Left lung (tissue), 10 donors: ENCODE results near the gene GRB10. TPM values are rescaled to one million over a fixed set of nuclear protein-coding genes. Genes with fewer than 3 reads are reported as not detected.

Experiments used
- ATAC-seq: fragments of 200-7000 bp; cut with Tn5 transposase; one replicate; pipeline ENCODE4 v1.9.1; 2020; ENCODE audit warnings: moderate library complexity
- DNase-seq, 4 donors: peaks; one replicate each; pipeline ENCODE4 v3.0.0-alpha.2; 2013 to 2020
- H3K27ac ChIP-seq, 2 donors: fragments of 200-600 bp; sonication (generic) in 1 of 2; one replicate each; pipeline versions ENCODE4 v1.5.0 to v1.8.0; 2020 to 2021
- H3K27me3 ChIP-seq, 2 donors: fragments of 200-600 bp; sonication (generic) in 1 of 2; one replicate each; pipeline versions ENCODE4 v1.5.0 to v1.8.0; 2020 to 2021
- H3K36me3 ChIP-seq, 2 donors: fragments of 200-600 bp; sonication (generic) in 1 of 2; one replicate each; pipeline versions ENCODE4 v1.5.0 to v1.8.0; 2020 to 2021
- H3K4me1 ChIP-seq, 2 donors: fragments of 200-600 bp; one replicate each; pipeline ENCODE4 v1.8.0; 2021
- H3K4me3 ChIP-seq, 2 donors: fragments of 200-600 bp; sonication (generic) in 1 of 2; one replicate each; pipeline versions ENCODE4 v1.5.0 to v1.8.0; 2020 to 2021; ENCODE audit warnings: mild to moderate bottlenecking in 1 of 2
- H3K9me3 ChIP-seq, 2 donors: fragments of 200-600 bp; sonication (generic) in 1 of 2; one replicate each; pipeline versions ENCODE4 v1.5.0 to v1.8.0; 2020 to 2021
- intact Hi-C, 2 donors: fragments of 100-400 bp; cut with DNase I; formaldehyde crosslinking; loops; one replicate each; pipeline versions ENCODE4 v1.11.2 to v1.14.2; 2022
- polyA plus RNA-seq, 6 donors: library from polyadenylated mRNA; unstranded; fragments of 120-200 nt; gene quantifications; one replicate each; pipeline ENCODE4 v1.2.1, GENCODE V29; 2013; ENCODE audit not compliant: insufficient read length in 6 of 6
- total RNA-seq, 2 donors: library from RNA; stranded (reverse); fragmentation: NEBNext Ultra II Directional; extraction: Animal tissue kit (Norgen Biotek cat#: 25700); gene quantifications; one replicate each; pipeline ENCODE4 v1.2.1, GENCODE V29; 2021
- TF ChIP-seq, protein P1 (sequence below), 2 donors: fragments of 200-600 bp; sonication (generic) in 1 of 2; IDR thresholded peaks; one replicate each; pipeline versions ENCODE4 v1.5.0 to v1.8.0; 2021; ENCODE audit warnings: antibody characterized with exemption in 2 of 2
- donor health status: DM: no; HTN: yes; CAD: no.
- donor health status: DM: no; HTN: no; CAD: no.

Gene GRB10
- total and polyA plus RNA-seq, 8 donors, result 38.8 to 58.3 (median 45.0) TPM

DNA sequence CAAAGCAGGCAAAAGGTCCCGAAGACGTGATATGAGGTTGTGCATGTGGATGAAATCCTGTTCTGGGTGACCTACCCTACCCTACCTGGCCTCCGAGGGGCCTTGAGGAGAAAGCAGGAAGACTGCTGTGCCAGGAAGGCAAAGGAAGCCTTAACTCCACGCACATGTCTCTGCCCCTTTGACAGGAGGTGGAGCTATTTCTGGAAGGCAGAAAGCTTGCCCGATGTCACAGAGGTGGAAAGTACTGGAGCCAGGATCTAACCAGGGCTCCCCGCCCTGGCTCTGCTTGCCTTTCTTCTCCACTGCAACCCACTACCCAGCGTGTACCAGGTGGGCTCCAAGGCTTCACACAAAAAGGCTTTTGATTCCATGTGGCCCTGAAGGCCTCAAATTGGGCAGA, 151.1 kb downstream of the GRB10 start:
- H3K4me3 ChIP-seq, result no peak overlapping the region
- no peaks in the 10 kb centered on the region for H3K9me3 ChIP-seq
- TF ChIP-seq, protein P1, sequence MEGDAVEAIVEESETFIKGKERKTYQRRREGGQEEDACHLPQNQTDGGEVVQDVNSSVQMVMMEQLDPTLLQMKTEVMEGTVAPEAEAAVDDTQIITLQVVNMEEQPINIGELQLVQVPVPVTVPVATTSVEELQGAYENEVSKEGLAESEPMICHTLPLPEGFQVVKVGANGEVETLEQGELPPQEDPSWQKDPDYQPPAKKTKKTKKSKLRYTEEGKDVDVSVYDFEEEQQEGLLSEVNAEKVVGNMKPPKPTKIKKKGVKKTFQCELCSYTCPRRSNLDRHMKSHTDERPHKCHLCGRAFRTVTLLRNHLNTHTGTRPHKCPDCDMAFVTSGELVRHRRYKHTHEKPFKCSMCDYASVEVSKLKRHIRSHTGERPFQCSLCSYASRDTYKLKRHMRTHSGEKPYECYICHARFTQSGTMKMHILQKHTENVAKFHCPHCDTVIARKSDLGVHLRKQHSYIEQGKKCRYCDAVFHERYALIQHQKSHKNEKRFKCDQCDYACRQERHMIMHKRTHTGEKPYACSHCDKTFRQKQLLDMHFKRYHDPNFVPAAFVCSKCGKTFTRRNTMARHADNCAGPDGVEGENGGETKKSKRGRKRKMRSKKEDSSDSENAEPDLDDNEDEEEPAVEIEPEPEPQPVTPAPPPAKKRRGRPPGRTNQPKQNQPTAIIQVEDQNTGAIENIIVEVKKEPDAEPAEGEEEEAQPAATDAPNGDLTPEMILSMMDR (IDR thresholded peaks at IDR 0.05), result no peak
- DNase-seq, result no peak
- H3K36me3 ChIP-seq, result peaks cover 0 to 2% of the 10 kb centered on the region in 2 donors
- H3K27ac ChIP-seq, result no peak overlapping the region
- no peaks in the 10 kb centered on the region for H3K27me3 ChIP-seq
- no peak for ATAC-seq
- intact Hi-C loops, result no loop called here
- H3K4me1 ChIP-seq, result peaks cover 0 to 14% of the 10 kb centered on the region in 2 donors

DNA sequence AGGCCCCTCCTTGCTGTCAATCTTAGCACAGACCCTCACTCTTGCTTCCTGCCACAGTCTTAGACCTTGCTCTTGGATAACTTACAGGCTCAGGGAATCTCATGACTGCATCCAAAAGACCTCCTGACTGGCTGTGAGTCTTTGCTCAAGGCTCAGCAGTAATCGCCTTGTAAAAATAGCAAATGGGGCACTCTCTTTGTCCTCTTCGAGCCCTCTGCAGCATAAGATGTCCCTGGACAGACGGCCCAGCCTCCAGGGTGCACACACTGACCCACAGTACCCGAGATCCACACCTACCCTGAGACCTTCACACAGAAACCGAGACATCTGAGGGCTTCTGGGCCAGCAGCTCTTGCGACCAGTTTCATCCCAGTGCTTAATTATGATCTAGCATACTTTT, 151.6 kb downstream of the GRB10 start:
- DNase-seq, result no peak
- H3K27ac ChIP-seq, result no peak overlapping the region
- H3K4me3 ChIP-seq, result no peak overlapping the region

DNA sequence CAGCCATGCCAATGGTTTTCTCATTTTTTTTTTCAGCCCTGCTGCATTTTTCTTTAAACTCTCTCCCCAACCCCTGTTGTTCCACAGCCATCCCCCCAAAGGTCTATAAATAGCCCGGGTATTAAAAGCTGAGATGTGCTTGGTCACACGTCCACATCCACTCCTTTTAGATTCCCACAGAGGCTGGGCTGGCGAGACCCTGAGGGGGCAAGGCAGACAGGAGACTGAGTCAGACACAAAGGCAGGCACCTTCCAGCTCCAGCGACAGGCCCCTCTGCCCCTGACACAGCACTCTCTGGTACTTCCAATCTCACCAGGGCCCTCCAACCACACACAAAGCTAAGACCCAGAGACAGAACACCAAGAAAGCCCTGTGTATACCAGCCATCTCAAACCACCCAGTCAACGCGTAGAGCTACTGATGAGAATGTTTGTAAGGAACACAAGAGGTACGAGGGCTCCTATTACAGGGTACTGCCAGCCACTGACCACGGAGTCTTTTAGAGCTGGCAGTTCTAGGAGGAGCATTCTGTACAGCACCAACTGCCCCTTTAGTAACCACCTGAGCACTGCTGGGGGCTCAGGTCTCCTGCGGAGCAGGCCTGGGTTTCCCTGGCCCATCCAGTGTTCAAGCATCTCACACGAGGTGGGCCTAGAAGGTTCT, 153.3 kb downstream of the GRB10 start:
- peaks cover 0 to 14% of the 10 kb centered on the region in 2 donors for H3K4me1 ChIP-seq
- DNase-seq, result no peak
- H3K27me3 ChIP-seq, result no peaks in the 10 kb centered on the region
- TF ChIP-seq, protein P1 (IDR thresholded peaks at IDR 0.05), result no peak
- no peak for ATAC-seq
- H3K4me3 ChIP-seq, result no peak overlapping the region
- intact Hi-C loops, result no loop called here
- H3K36me3 ChIP-seq, result peaks cover 0 to 18% of the 10 kb centered on the region in 2 donors
- no peaks in the 10 kb centered on the region for H3K9me3 ChIP-seq
- H3K27ac ChIP-seq, result no peak overlapping the region

More for the DNA sequence above, 151.6 kb downstream of the GRB10 start:
- peaks cover 0 to 14% of the 10 kb centered on the region in 2 donors for H3K4me1 ChIP-seq
- H3K27me3 ChIP-seq, result no peaks in the 10 kb centered on the region
- no peak for ATAC-seq
- H3K9me3 ChIP-seq, result no peaks in the 10 kb centered on the region
- peaks cover 0 to 7% of the 10 kb centered on the region in 2 donors for H3K36me3 ChIP-seq
- TF ChIP-seq, protein P1 (IDR thresholded peaks at IDR 0.05), result no peak
- intact Hi-C loops, result no loop called here

DNA sequence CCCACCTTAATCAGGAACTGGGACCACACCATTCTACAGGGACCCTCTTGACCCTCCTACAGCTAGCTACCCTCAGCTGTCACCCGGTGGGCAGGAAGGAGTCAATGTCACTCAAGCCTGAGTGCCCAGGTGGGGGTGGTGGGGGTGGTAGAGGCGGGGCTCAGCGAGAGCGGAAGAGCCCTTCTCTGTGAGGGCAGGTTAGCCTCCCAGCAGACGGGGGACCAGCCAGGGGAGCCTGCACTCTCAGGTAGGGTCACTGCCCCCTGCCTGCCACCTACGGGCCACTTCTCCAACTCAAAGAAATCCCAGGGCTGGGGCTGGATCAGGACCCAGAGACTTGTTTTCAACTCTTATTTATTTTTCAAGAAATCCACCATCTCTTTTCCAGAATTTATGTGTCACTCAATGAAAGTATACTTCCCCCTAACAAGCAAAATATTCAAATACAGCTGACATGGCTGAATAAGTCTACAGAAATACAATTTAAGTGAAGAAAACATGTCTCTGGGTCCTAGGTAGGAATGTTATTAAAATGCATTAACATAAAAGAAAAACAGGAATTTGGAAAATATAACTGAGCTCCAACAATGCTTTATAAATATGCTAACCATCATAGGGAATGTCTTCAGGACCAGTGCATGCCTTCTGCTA, 154.1 kb downstream of the GRB10 start:
- no peak for ATAC-seq
- TF ChIP-seq, protein P1 (IDR thresholded peaks at IDR 0.05), result no peak
- DNase-seq, result no peak
- peaks cover 0 to 12% of the 10 kb centered on the region in 2 donors for H3K4me1 ChIP-seq
- H3K9me3 ChIP-seq, result no peaks in the 10 kb centered on the region
- H3K36me3 ChIP-seq, result peaks cover 0 to 18% of the 10 kb centered on the region in 2 donors
- intact Hi-C loops, result no loop called here
- H3K27me3 ChIP-seq, result no peaks in the 10 kb centered on the region
- H3K4me3 ChIP-seq, result no peak overlapping the region
- H3K27ac ChIP-seq, result no peak overlapping the region

DNA sequence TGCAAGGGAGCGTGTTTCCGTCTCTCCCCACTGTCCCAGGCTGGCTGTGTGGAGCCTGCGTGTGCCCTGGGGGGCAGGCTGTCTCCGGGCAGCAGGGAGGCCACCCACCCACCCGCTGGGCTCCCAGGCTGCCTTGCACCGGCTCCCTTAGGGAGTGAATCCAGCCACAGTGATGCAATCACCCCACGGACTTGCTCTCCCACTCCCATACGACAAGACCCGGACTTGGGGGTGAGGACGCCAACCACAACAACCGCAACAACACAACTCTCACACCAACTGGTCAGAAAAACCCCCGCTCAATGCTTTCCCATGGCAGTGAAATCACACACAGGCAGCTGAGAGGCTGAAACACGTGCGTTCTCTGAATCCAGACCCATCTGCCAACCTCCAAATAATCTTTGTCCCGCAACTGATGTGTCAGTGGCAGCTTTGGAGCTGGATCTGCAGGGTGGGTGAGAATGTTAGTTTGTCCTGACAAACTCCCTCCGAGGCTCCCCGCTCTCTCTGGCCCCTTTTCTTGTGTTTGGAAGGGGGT, 154.8 kb downstream of the GRB10 start:
- no peak overlapping the region for H3K27ac ChIP-seq
- ATAC-seq, result no peak

More for the DNA sequence above, 154.8 kb downstream of the GRB10 start:
- no peak overlapping the region for H3K4me3 ChIP-seq
- DNase-seq, result no peak
- intact Hi-C loops, result no loop called here
- H3K36me3 ChIP-seq, result peaks cover 0 to 18% of the 10 kb centered on the region in 2 donors
- no peaks in the 10 kb centered on the region for H3K9me3 ChIP-seq
- H3K27me3 ChIP-seq, result no peaks in the 10 kb centered on the region
- TF ChIP-seq, protein P1 (IDR thresholded peaks at IDR 0.05), result no peak
- H3K4me1 ChIP-seq, result peaks cover 0 to 6% of the 10 kb centered on the region in 2 donors
